H9 (cell line): ENCODE measurements around the gene ANAPC1. TPM values are rescaled to one million over a fixed set of nuclear protein-coding genes. Genes with fewer than 3 reads are reported as not detected.
"Not testable (repeated sequence)": the region's sequence is repeated elsewhere in the genome, so short reads cannot be mapped to it uniquely, and the experiment has no call there.

Source experiments
- DNase-seq: peaks from one replicate; pipeline ENCODE4 v3.0.0-alpha.2; 2017
- H2AFZ ChIP-seq: one replicate; pipeline ENCODE4 v1.6.1; 2013; ENCODE audit warnings: mild to moderate bottlenecking, low read length, control low read depth, moderate library complexity
- H2AK5ac ChIP-seq: 2 replicates; pipeline ENCODE4 v1.6.1; 2013; ENCODE audit warnings: low read length, control low read depth, mixed read lengths; ENCODE audit not compliant: insufficient read length
- H2BK120ac ChIP-seq: one replicate; pipeline ENCODE4 v1.6.1; 2013; ENCODE audit warnings: low read depth, mild to moderate bottlenecking, low read length, control low read depth, inconsistent platforms; ENCODE audit not compliant: poor library complexity, severe bottlenecking
- H2BK12ac ChIP-seq: 2 replicates; pipeline ENCODE4 v1.6.1; 2013; ENCODE audit warnings: low read length, control low read depth, mixed read lengths, low read depth; ENCODE audit not compliant: insufficient read length
- H2BK15ac ChIP-seq: 2 replicates; pipeline ENCODE4 v1.6.1; 2013; ENCODE audit warnings: low read depth, low read length, control low read depth
- H2BK20ac ChIP-seq: one replicate; pipeline ENCODE4 v1.6.1; 2013; ENCODE audit warnings: low read depth, mild to moderate bottlenecking, low read length, control low read depth, inconsistent platforms; ENCODE audit not compliant: poor library complexity, severe bottlenecking
- H2BK5ac ChIP-seq: 2 replicates; pipeline ENCODE4 v1.6.1; 2013; ENCODE audit warnings: low read length, control low read depth, mixed read lengths; ENCODE audit not compliant: insufficient read length
- H3K14ac ChIP-seq: 2 replicates; pipeline ENCODE4 v1.6.1; 2013; ENCODE audit warnings: low read length, control low read depth; ENCODE audit not compliant: insufficient read depth
- H3K18ac ChIP-seq: 2 replicates; pipeline ENCODE4 v1.6.1; 2013; ENCODE audit warnings: low read depth, mild to moderate bottlenecking, mixed read lengths, low read length, control low read depth; ENCODE audit not compliant: insufficient read length
- H3K23ac ChIP-seq: 2 replicates; pipeline ENCODE4 v1.6.1; 2013; ENCODE audit warnings: low read length, control low read depth, mixed read lengths, low read depth; ENCODE audit not compliant: insufficient read length
- H3K23me2 ChIP-seq: 2 replicates; pipeline ENCODE4 v1.6.1; 2013; ENCODE audit warnings: low read depth, mild to moderate bottlenecking, mixed read lengths, low read length, control low read depth; ENCODE audit not compliant: insufficient read length, poor library complexity, severe bottlenecking
- H3K27ac ChIP-seq: 2 replicates; pipeline ENCODE4 v1.5.1; 2013; ENCODE audit warnings: low read length, control low read depth, mixed read lengths, low read depth; ENCODE audit not compliant: insufficient read length
- H3K27me3 ChIP-seq: 2 replicates; pipeline ENCODE4 v1.6.1; 2013; ENCODE audit warnings: low read length, control low read depth, inconsistent platforms; ENCODE audit not compliant: insufficient read depth
- H3K4ac ChIP-seq: 2 replicates; pipeline ENCODE4 v1.6.1; 2013; ENCODE audit warnings: low read depth, mild to moderate bottlenecking, control low read depth, inconsistent platforms, low read length, moderate library complexity
- H3K4me1 ChIP-seq: 2 replicates; pipeline ENCODE4 v1.6.1; 2013; ENCODE audit warnings: low read length, control low read depth, inconsistent platforms; ENCODE audit not compliant: insufficient read depth
- H3K4me2 ChIP-seq: 2 replicates; pipeline ENCODE4 v1.6.1; 2013; ENCODE audit warnings: low read length, control low read depth, mixed read lengths; ENCODE audit not compliant: insufficient read length, insufficient read depth
- H3K56ac ChIP-seq: 2 replicates; pipeline ENCODE4 v1.6.1; 2013; ENCODE audit warnings: low read depth, mild to moderate bottlenecking, mixed read lengths, low read length, control low read depth; ENCODE audit not compliant: insufficient read length
- H3K79me1 ChIP-seq: 2 replicates; pipeline ENCODE4 v1.6.1; 2013; ENCODE audit warnings: low read depth, mild to moderate bottlenecking, moderate library complexity, low read length, control low read depth, inconsistent platforms; ENCODE audit not compliant: insufficient read depth, poor library complexity, severe bottlenecking
- H3K79me2 ChIP-seq: 2 replicates; pipeline ENCODE4 v1.6.1; 2013; ENCODE audit warnings: low read length, control low read depth, inconsistent platforms; ENCODE audit not compliant: insufficient read depth
- H3K9ac ChIP-seq: 2 replicates; pipeline ENCODE4 v1.6.1; 2013; ENCODE audit warnings: low read length, control low read depth, mixed read lengths; ENCODE audit not compliant: insufficient read length; ENCODE audit errors: extremely low read depth
- H3K9me3 ChIP-seq: one replicate; pipeline ENCODE4 v1.6.1; 2013; ENCODE audit warnings: low read depth, low read length, inconsistent platforms; ENCODE audit not compliant: control insufficient read depth
- H3T11ph ChIP-seq: one replicate; pipeline ENCODE4 v1.6.1; 2013; ENCODE audit warnings: mild to moderate bottlenecking, low read length, control low read depth, inconsistent platforms
- H4K20me1 ChIP-seq: one replicate; pipeline ENCODE4 v1.6.1; 2013; ENCODE audit not compliant: control insufficient read depth, insufficient read length, insufficient read depth
- H4K5ac ChIP-seq: 2 replicates; pipeline ENCODE4 v1.6.1; 2013; ENCODE audit warnings: low read depth, mild to moderate bottlenecking, mixed read lengths, low read length, control low read depth; ENCODE audit not compliant: insufficient read length
- H4K8ac ChIP-seq: replicated peaks from 2 replicates; pipeline ENCODE4 v1.6.1; 2013; ENCODE audit warnings: low read length, control low read depth, mixed read lengths, low read depth; ENCODE audit not compliant: insufficient read length
- H4K91ac ChIP-seq: 2 replicates; pipeline ENCODE4 v1.6.1; 2013; ENCODE audit warnings: low read depth, mild to moderate bottlenecking, moderate library complexity, mixed read lengths, low read length, control low read depth; ENCODE audit not compliant: insufficient read length
- H3K27ac Mint-ChIP-seq, 3 experiments: 2 replicates in 2 of 3; 3 replicates in 1 of 3; pipeline ENCODE4 v1.8.0; 2020 to 2021; ENCODE audit warnings: mixed read lengths in 3 of 3, mild to moderate bottlenecking in 1 of 3, moderate library complexity in 1 of 3
- H3K27me3 Mint-ChIP-seq: 2 replicates; pipeline ENCODE4 v1.8.0; 2021; ENCODE audit warnings: low read depth, mild to moderate bottlenecking, moderate library complexity, mixed read lengths
- H3K36me3 Mint-ChIP-seq, 3 experiments: 2 replicates in 2 of 3; 3 replicates in 1 of 3; pipeline ENCODE4 v1.8.0; 2020 to 2021; ENCODE audit warnings: low read depth in 3 of 3, mixed read lengths in 3 of 3; ENCODE audit not compliant: insufficient read depth in 1 of 3
- H3K4me1 Mint-ChIP-seq, 2 experiments: 2 replicates each; pipeline ENCODE4 v1.8.0; 2020; ENCODE audit warnings: mixed read lengths in 2 of 2
- H3K4me3 Mint-ChIP-seq, 2 experiments: 2 replicates in 1 of 2; 3 replicates in 1 of 2; pipeline ENCODE4 v1.8.0; 2020 to 2021; ENCODE audit warnings: mild to moderate bottlenecking in 2 of 2, mixed read lengths in 2 of 2, moderate library complexity in 1 of 2
- H3K9me3 Mint-ChIP-seq, 2 experiments: 2 replicates in 1 of 2; 3 replicates in 1 of 2; pipeline ENCODE4 v1.8.0; 2020; ENCODE audit warnings: mild to moderate bottlenecking in 2 of 2, mixed read lengths in 2 of 2, moderate library complexity in 1 of 2
- WGBS: extraction: QIAGEN DNeasy Blood & Tissue Kit; methylation state at CpG from one replicate; pipeline ENCODE4 v1.1.7; 2013; ENCODE audit warnings: missing lambda C conversion rate, low lambda C conversion rate, mixed read lengths; ENCODE audit not compliant: insufficient read length; ENCODE audit errors: extremely low coverage; 5-methylcytosine and 5-hydroxymethylcytosine counted together
- total RNA-seq: library from RNA; stranded (reverse); gene quantifications from 2 replicates; pipeline ENCODE4 v1.2.1, GENCODE V29; 2021

Gene ANAPC1
- total RNA-seq, 1 experiment from 2014 or later: 79.1 TPM

GRCh38 chr2:111838992-111839391 is 45.0 kb downstream of the ANAPC1 start:
- H3K27ac Mint-ChIP-seq, H3K4me1 Mint-ChIP-seq, H3K9ac ChIP-seq, H2BK15ac ChIP-seq, H3K56ac ChIP-seq, H3K23ac ChIP-seq, H3K9me3 ChIP-seq, H4K20me1 ChIP-seq, DNase-seq, H3K14ac ChIP-seq, H3K4me1 ChIP-seq, H3K79me1 ChIP-seq, H2BK20ac ChIP-seq, H3K23me2 ChIP-seq, H3K79me2 ChIP-seq, H3K4me3 Mint-ChIP-seq, H3K9me3 Mint-ChIP-seq, H3K27me3 ChIP-seq, H4K91ac ChIP-seq, H2AFZ ChIP-seq, H2BK120ac ChIP-seq, H2BK12ac ChIP-seq, H3K4ac ChIP-seq, H3K27ac ChIP-seq, H3K4me2 ChIP-seq, H4K8ac ChIP-seq, H2BK5ac ChIP-seq, H3T11ph ChIP-seq, H3K18ac ChIP-seq, H4K5ac ChIP-seq, H2AK5ac ChIP-seq, H3K27me3 Mint-ChIP-seq: not testable (repeated sequence)
- peaks cover 13 to 51% (median 34%) of the 10 kb centered on the region in 3 experiments; a peak in 6 of 7 replicates for H3K36me3 Mint-ChIP-seq
- no CpG with 5 or more reads among the region's 1 CpG for WGBS

GRCh38 chr2:111834221-111834620 is 49.8 kb downstream of the ANAPC1 start:
- H3K56ac ChIP-seq, H4K8ac ChIP-seq, H2BK20ac ChIP-seq, H3T11ph ChIP-seq, H3K23ac ChIP-seq, H3K4me2 ChIP-seq, H3K4me1 ChIP-seq, H3K9me3 Mint-ChIP-seq, H3K79me1 ChIP-seq, H3K27ac ChIP-seq, H3K18ac ChIP-seq, H3K9ac ChIP-seq, H3K23me2 ChIP-seq, H2BK15ac ChIP-seq, H3K4me3 Mint-ChIP-seq, H3K9me3 ChIP-seq, H3K27me3 ChIP-seq, H3K27ac Mint-ChIP-seq, H2BK12ac ChIP-seq, H2BK5ac ChIP-seq, H3K27me3 Mint-ChIP-seq, H3K79me2 ChIP-seq, H3K4me1 Mint-ChIP-seq, H3K14ac ChIP-seq, DNase-seq, H2AFZ ChIP-seq, H2BK120ac ChIP-seq, H4K91ac ChIP-seq, H4K20me1 ChIP-seq, H2AK5ac ChIP-seq, H3K4ac ChIP-seq, H4K5ac ChIP-seq: not testable (repeated sequence)
- H3K36me3 Mint-ChIP-seq: peaks cover 15 to 54% (median 44%) of the 10 kb centered on the region in 3 experiments; a peak in 6 of 7 replicates
- no CpG with 5 or more reads among the region's 3 CpGs for WGBS
